Naive thymus-derived CD8-positive, alpha-beta T cell (primary cell): Measurements from ENCODE around the gene RHOC. TPM values are rescaled to one million over a fixed set of nuclear protein-coding genes. Genes with fewer than 3 reads are reported as not detected.

Source experiments
- ATAC-seq, 2 donors: fragments of 150-1000 bp; cut with Tn5 transposase in 1 of 2; sonication (Bioruptor Pico), chemical (Tn5 transposase) in 1 of 2; 1 replicate in 1 of 2; 2 replicates in 1 of 2; pipeline ENCODE4 v1.10.0; 2021; ENCODE audit warnings: mild to moderate bottlenecking in 2 of 2, moderate library complexity in 2 of 2
- POLR2A ChIA-PET: fragments of 350-600 bp; sonication (Branson Sonifier 250); formaldehyde crosslinking; loops from one replicate; lab custom pipeline; 2021; ENCODE audit warnings: antibody characterized with exemption; lab: Charles Lee
- DNase-seq, 10 donors: peaks; one replicate each; pipeline versions ENCODE4 v3.0.0 to v3.0.0-alpha.2; 2020 to 2022
- H3K27ac Mint-ChIP-seq, 10 donors: one replicate each; pipeline ENCODE4 v1.8.0; 2020 to 2022; ENCODE audit warnings: mild to moderate bottlenecking in 10 of 10, mixed read lengths in 10 of 10, moderate library complexity in 4 of 10, inconsistent platforms in 1 of 10
- H3K27me3 Mint-ChIP-seq, 5 donors: one replicate each; pipeline ENCODE4 v1.8.0; 2021 to 2022; ENCODE audit warnings: mixed read lengths in 5 of 5
- H3K36me3 Mint-ChIP-seq, 3 donors: one replicate each; pipeline ENCODE4 v1.8.0; 2020 to 2022; ENCODE audit warnings: mixed read lengths in 3 of 3, mild to moderate bottlenecking in 2 of 3, inconsistent platforms in 1 of 3
- H3K4me1 Mint-ChIP-seq, 4 donors: one replicate each; pipeline ENCODE4 v1.8.0; 2021 to 2022; ENCODE audit warnings: mixed read lengths in 4 of 4
- H3K4me3 Mint-ChIP-seq, 10 donors: one replicate each; pipeline ENCODE4 v1.8.0; 2020 to 2022; ENCODE audit warnings: mild to moderate bottlenecking in 10 of 10, mixed read lengths in 10 of 10, moderate library complexity in 6 of 10, inconsistent platforms in 1 of 10
- H3K9me3 Mint-ChIP-seq, 9 donors: one replicate each; pipeline ENCODE4 v1.8.0; 2020 to 2022; ENCODE audit warnings: mixed read lengths in 9 of 9, mild to moderate bottlenecking in 3 of 9, inconsistent platforms in 1 of 9, moderate library complexity in 1 of 9
- polyA plus RNA-seq, 3 donors: library from polyadenylated mRNA; unstranded; fragments of 300-500 nt; fragmentation: Illumina TruSeq; gene quantifications; one replicate each; pipeline ENCODE4 v1.2.3, GENCODE V29; 2021
- total RNA-seq, 8 experiments: library from RNA in 2 of 8; stranded (reverse) in 2 of 8; gene quantifications; one replicate each; pipeline ENCODE4 v1.2.3 and lab custom pipeline; 2021 to 2026

The RHOC gene
- total and polyA plus RNA-seq, 5 experiments from 2014 or later, result 2.2 to 46.7 (median 3.0) TPM

DNA sequence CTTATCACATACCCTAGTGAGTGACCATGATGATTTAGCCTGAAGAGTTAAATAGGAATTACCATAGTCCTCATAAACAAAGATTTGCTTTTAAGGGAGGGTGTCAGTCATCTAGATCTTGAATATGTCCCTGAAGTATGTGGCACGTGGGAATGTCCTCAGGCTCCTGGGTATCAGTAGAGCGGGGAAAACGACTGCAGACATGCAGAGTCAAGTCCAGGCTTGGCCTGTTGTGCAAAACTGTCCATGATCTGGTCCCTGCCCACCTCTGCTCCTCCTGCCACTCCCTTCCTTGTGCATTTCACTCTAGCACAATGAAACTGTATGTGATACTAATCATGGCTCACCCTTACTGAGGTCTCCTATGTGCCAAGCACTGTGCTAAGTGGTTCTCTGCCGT lies 19.6 kb downstream of the RHOC start:
- Mint-ChIP-seq H3K27ac (peak overlapping the region in 1 of 10 donors; percentile 22), H3K27me3 (no peaks in the 10 kb centered on the region), H3K4me3 (no peak overlapping the region), H3K4me1 (peaks cover 6 to 28% (median 19%) of the 10 kb centered on the region in 4 donors), H3K9me3 (no peaks in the 10 kb centered on the region), H3K36me3 (peaks cover 7 to 55% (median 14%) of the 10 kb centered on the region in 3 donors)
- DNase-seq (no peak), ATAC-seq (no peak)
- POLR2A ChIA-PET, result no interaction called here

DNA sequence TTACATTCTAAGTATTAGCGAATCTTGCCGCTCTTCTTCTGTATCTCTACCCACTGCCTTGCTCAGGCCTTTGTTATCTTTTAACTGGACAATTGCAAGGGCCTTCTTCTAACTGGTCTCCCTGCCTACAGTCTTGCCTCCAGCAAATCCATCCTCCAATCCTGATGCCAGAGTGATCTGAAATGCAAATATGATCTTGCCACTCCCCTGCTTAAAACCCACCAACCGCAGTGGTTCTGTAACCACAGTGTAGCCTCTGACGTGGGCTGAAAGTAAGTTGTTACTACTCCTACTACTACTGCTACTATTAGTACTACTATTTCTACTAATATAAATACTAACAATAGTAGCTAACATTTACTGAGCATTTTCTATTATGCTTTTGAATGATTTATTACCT lies 20.1 kb downstream of the RHOC start:
- ATAC-seq, result no peak
- Mint-ChIP-seq H3K27ac (peak overlapping the region in 4 of 10 donors; percentile 7 to 48 (median 30)), H3K36me3 (peaks cover 2 to 50% (median 11%) of the 10 kb centered on the region in 3 donors), H3K27me3 (no peaks in the 10 kb centered on the region), H3K4me1 (peaks cover 6 to 30% (median 19%) of the 10 kb centered on the region in 4 donors), H3K9me3 (no peaks in the 10 kb centered on the region), H3K4me3 (no peak overlapping the region)
- no peak for DNase-seq
- POLR2A ChIA-PET, result no interaction called here

- Mint-ChIP-seq H3K27ac (peak overlapping the region in 3 of 10 donors; percentile 43 to 48 (median 43)), H3K4me1 (peaks cover 6 to 30% (median 19%) of the 10 kb centered on the region in 4 donors)
- POLR2A ChIA-PET, result interaction anchor here (1.4 kb wide), 1 partner anchor 11 kb away, joined by 3 read pairs; the partner anchor contains the start of gene MOV10
These were observed 20.5 kb downstream of the RHOC start for GRCh38 chr1:112686417-112686816.

GRCh38 chr1:112685913-112686312 lies 21.0 kb downstream of the RHOC start:
- ATAC-seq, result no peak
- no peaks in the 10 kb centered on the region for H3K9me3 Mint-ChIP-seq
- no peak overlapping the region for H3K4me3 Mint-ChIP-seq
- no peak for DNase-seq
- POLR2A ChIA-PET, result interaction anchor here (1.4 kb wide), 1 partner anchor 11 kb away, joined by 3 read pairs; the partner anchor contains the start of gene MOV10
- peaks cover 0 to 46% (median 10%) of the 10 kb centered on the region in 3 donors for H3K36me3 Mint-ChIP-seq
- peaks cover 6 to 30% (median 19%) of the 10 kb centered on the region in 4 donors for H3K4me1 Mint-ChIP-seq
- H3K27me3 Mint-ChIP-seq, result no peaks in the 10 kb centered on the region
- H3K27ac Mint-ChIP-seq, result no peak overlapping the region

More at GRCh38 chr1:112686417-112686816, 20.5 kb downstream of the RHOC start:
- Mint-ChIP-seq H3K4me3 (no peak overlapping the region), H3K36me3 (peaks cover 0 to 48% (median 7%) of the 10 kb centered on the region in 3 donors), H3K27me3 (no peaks in the 10 kb centered on the region), H3K9me3 (no peaks in the 10 kb centered on the region)
- no peak for DNase-seq
- no peak for ATAC-seq

DNA sequence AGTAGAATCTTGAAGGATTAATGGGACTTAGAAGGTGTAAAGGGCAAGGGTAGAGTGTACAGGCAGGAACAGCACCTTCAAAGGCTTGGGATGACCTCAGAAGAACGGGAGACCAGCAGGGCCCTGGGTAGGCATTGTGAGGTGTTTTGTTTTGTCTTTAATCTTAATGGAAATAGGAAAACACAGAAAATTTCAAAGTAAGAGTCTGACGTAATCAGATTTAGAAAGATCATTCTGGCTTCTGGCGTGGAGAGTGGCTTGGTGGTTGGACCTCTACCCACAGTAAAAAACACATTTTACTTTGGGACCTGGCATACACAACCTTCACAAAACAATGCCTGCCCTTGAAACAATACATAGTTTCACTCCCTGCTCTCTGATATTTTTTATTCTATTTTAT lies 28.3 kb downstream of the RHOC start:
- peaks cover 0 to 3% (median 0%) of the 10 kb centered on the region in 9 donors for H3K9me3 Mint-ChIP-seq
- peaks cover 0 to 14% (median 12%) of the 10 kb centered on the region in 3 donors for H3K36me3 Mint-ChIP-seq
- ATAC-seq (no peak), DNase-seq (no peak)
- H3K27ac Mint-ChIP-seq, result peak overlapping the region in 2 of 10 donors; percentile 0 to 56
- peaks cover 40 to 63% (median 51%) of the 10 kb centered on the region in 4 donors for H3K4me1 Mint-ChIP-seq
- POLR2A ChIA-PET, result no interaction called here
- H3K27me3 Mint-ChIP-seq, result no peaks in the 10 kb centered on the region
- H3K4me3 Mint-ChIP-seq, result peak overlapping the region in 1 of 10 donors; percentile 8

DNA sequence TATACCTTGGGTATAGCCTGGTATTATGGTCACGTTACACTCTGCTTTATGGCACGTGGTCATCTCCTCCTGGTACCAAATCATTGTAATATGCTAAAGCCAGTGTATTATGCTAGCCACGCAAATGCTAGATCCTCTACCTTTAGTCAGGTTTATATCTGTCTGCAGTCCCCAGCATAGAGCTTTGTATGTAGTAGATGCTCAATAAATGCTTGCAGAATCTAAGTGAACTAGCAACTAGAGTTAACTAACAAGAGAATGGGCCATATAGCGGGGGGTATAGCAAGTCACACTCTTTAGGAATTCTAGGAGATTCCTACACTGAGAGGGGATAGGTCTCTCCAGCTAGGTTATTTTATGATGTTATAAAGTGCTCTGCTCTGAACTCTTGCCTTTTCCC lies 29.4 kb downstream of the RHOC start:
- Mint-ChIP-seq H3K27ac (peak overlapping the region in 3 of 10 donors; percentile 20 to 35 (median 29)), H3K4me1 (peaks cover 45 to 63% (median 58%) of the 10 kb centered on the region in 4 donors), H3K4me3 (no peak overlapping the region), H3K27me3 (no peaks in the 10 kb centered on the region), H3K36me3 (peaks cover 0 to 12% (median 9%) of the 10 kb centered on the region in 3 donors), H3K9me3 (peaks cover 0 to 3% (median 0%) of the 10 kb centered on the region in 9 donors)
- DNase-seq (no peak), ATAC-seq (no peak)
- POLR2A ChIA-PET, result no interaction called here

DNA sequence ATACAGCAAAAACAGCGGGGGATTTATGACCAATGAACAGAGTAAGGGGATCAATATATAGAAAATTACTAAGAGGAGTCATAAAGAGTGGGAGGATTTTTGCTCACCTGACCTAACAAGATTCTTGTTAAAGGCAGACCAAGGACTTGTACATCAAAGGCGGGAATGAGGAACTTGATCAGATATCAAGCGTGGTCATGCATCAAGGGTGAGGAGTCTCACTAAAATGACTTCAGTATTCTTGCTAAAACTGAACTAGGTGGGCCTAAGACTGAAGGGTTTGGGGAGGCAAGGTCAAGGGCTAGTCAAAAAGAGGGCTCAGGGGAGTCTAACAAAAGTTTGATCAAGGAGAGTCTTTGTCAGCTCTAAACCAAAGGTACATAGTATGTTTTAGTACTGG lies 30.4 kb downstream of the RHOC start:
- Mint-ChIP-seq H3K4me1 (peaks cover 45 to 63% (median 57%) of the 10 kb centered on the region in 4 donors), H3K36me3 (peaks cover 0 to 12% (median 10%) of the 10 kb centered on the region in 3 donors), H3K4me3 (peak overlapping the region; percentile 78 to 98 (median 84)), H3K27me3 (no peaks in the 10 kb centered on the region), H3K27ac (peak overlapping the region in 9 of 10 donors; percentile 7 to 88 (median 61)), H3K9me3 (peaks cover 0 to 3% (median 0%) of the 10 kb centered on the region in 9 donors)
- no peak for ATAC-seq
- POLR2A ChIA-PET, result no interaction called here
- DNase-seq, result no peak

DNA sequence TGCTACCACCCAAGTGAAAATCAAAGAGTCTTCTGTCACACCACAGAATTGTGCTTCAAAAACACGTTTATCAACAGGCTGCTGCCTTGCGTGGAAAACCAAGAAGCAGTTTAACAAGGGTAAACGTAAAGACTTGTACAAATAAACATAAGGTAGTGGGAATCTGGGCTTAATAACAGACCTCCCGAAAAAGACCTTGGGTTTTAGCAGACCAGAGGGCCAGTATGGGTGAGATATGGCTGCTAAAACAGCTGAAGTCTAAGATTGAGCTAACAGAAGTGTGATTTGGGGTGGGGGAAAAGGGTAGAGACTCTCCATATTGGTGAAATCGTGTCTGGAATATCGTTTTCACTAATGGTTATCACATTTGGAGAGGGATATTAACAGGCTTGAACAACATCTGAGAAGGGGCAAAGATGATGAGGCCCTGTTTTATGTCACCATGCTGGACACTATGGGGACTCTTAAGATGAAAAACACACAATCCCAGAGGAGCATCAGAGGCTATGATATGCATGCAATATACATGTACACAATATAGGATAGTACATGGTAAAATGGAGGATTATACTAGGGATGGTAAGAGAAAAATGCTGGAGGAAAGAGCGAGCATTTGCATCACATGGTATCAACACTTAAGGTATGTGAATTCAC lies 31.1 kb downstream of the RHOC start:
- Mint-ChIP-seq H3K4me3 (peak overlapping the region; percentile 78 to 98 (median 84)), H3K36me3 (peaks cover 0 to 14% (median 10%) of the 10 kb centered on the region in 3 donors), H3K27me3 (no peaks in the 10 kb centered on the region), H3K4me1 (peaks cover 47 to 63% (median 56%) of the 10 kb centered on the region in 4 donors), H3K9me3 (peaks cover 0 to 3% (median 0%) of the 10 kb centered on the region in 9 donors), H3K27ac (peak overlapping the region; percentile 59 to 94 (median 87))
- ATAC-seq (no peak), DNase-seq (no peak)
- POLR2A ChIA-PET, result interaction anchor here (0.6 to 3.9 kb wide), 9 partner anchors 14 to 57 kb away, joined by 3 to 61 read pairs (median 5); partner anchors contain the start of genes CAPZA1, PPM1J and ST7L

GRCh38 chr1:112674986-112675727 lies 31.8 kb downstream of the RHOC start:
- POLR2A ChIA-PET, result interaction anchor here (0.6 to 3.9 kb wide), 16 partner anchors 10 to 1837 kb away, joined by 3 to 61 read pairs (median 4); partner anchors contain the start of genes CAPZA1, LRIG2, PPM1J and ST7L
- Mint-ChIP-seq H3K36me3 (peaks cover 0 to 20% (median 11%) of the 10 kb centered on the region in 3 donors), H3K27ac (peak overlapping the region; percentile 91 to 97 (median 96)), H3K4me1 (peaks cover 47 to 63% (median 55%) of the 10 kb centered on the region in 4 donors), H3K9me3 (peaks cover 0 to 3% (median 0%) of the 10 kb centered on the region in 9 donors), H3K27me3 (no peaks in the 10 kb centered on the region), H3K4me3 (peak overlapping the region; percentile 91 to 99 (median 96))
- ATAC-seq (peak; percentile 47 to 60), DNase-seq (peak; percentile 11 to 64 (median 47))

GRCh38 chr1:112674440-112674985 lies 32.4 kb downstream of the RHOC start, which contains the start of gene MOV10:
Gene MOV10, plus strand, starts transcription at chr1:112674659. Its CDS starts 254 bp downstream, at chr1:112674913.
- POLR2A ChIA-PET, result interaction anchor here (0.9 to 3.9 kb wide), 13 partner anchors 10 to 1838 kb away, joined by 3 to 61 read pairs (median 5); partner anchors contain the start of genes CAPZA1, LRIG2, PPM1J and ST7L

GRCh38 chr1:112673592-112674439 lies 33.1 kb downstream of the RHOC start:
- POLR2A ChIA-PET, result interaction anchor here (0.9 to 3.9 kb wide), 9 partner anchors 11 to 1838 kb away, joined by 3 to 61 read pairs (median 5); partner anchors contain the start of genes CAPZA1, LRIG2, PPM1J and ST7L
- Mint-ChIP-seq H3K36me3 (peaks cover 0 to 31% (median 10%) of the 10 kb centered on the region in 3 donors), H3K4me1 (peaks cover 38 to 55% (median 49%) of the 10 kb centered on the region in 4 donors), H3K9me3 (no peaks in the 10 kb centered on the region), H3K27ac (peak overlapping the region; percentile 91 to 97 (median 96)), H3K4me3 (peak overlapping the region; percentile 91 to 99 (median 96)), H3K27me3 (no peaks in the 10 kb centered on the region)
- ATAC-seq, result peak; percentile 12 to 46
- peak in 5 of 10 donors; percentile 5 to 40 (median 38) for DNase-seq

More at GRCh38 chr1:112674440-112674985, 32.4 kb downstream of the RHOC start, which contains the start of gene MOV10:
- Mint-ChIP-seq H3K4me3 (peak within 1 kb of the TSS; percentile 91 to 99 (median 96)), H3K27ac (peak within 1 kb of the TSS; percentile 91 to 97 (median 96)), H3K9me3 (no peaks in the 10 kb centered on the region), H3K27me3 (no peaks in the 10 kb centered on the region), H3K4me1 (peaks cover 43 to 61% (median 51%) of the 10 kb centered on the region in 4 donors), H3K36me3 (peaks cover 0 to 26% (median 7%) of the 10 kb centered on the region in 3 donors)
- DNase-seq (peak; percentile 37 to 75 (median 56)), ATAC-seq (peak; percentile 63 to 70)
